Mesenchymal stem cell (in vitro differentiated cells and primary cell): ENCODE results near the gene IRX6.

ENCODE experiments used
- DNase-seq: peaks from one replicate; pipeline ENCODE4 v3.0.0-alpha.2; 2013
- H2AFZ ChIP-seq: one replicate; pipeline ENCODE4 v1.6.1; 2013; ENCODE audit warnings: low read depth, mild to moderate bottlenecking, control low read depth, inconsistent platforms, low read length, moderate library complexity
- H2AK5ac ChIP-seq: 2 replicates; pipeline ENCODE4 v1.6.1; 2013; ENCODE audit warnings: low read length, moderate library complexity, mild to moderate bottlenecking, inconsistent platforms; ENCODE audit not compliant: severe bottlenecking
- H2BK120ac ChIP-seq: one replicate; pipeline ENCODE4 v1.6.1; 2013; ENCODE audit warnings: low read depth, mild to moderate bottlenecking, inconsistent platforms, low read length, moderate library complexity
- H2BK12ac ChIP-seq, 2 experiments: one replicate each; pipeline ENCODE4 v1.6.1; 2013; ENCODE audit warnings: inconsistent platforms in 2 of 2, low read length in 2 of 2, mild to moderate bottlenecking in 2 of 2, moderate library complexity in 2 of 2, control low read depth in 1 of 2
- H2BK15ac ChIP-seq: one replicate; pipeline ENCODE4 v1.6.1; 2013; ENCODE audit warnings: mild to moderate bottlenecking, low read depth, inconsistent platforms; ENCODE audit not compliant: poor library complexity, severe bottlenecking
- H2BK5ac ChIP-seq: 2 replicates; pipeline ENCODE4 v1.6.1; 2013; ENCODE audit warnings: low read depth, mild to moderate bottlenecking, low read length, control low read depth, inconsistent platforms; ENCODE audit not compliant: poor library complexity, severe bottlenecking
- H3K14ac ChIP-seq, 2 experiments: one replicate each; pipeline ENCODE4 v1.6.1; 2013; ENCODE audit warnings: inconsistent platforms in 2 of 2, low read length in 2 of 2, control low read depth in 1 of 2, mild to moderate bottlenecking in 1 of 2, moderate library complexity in 1 of 2
- H3K18ac ChIP-seq, 2 experiments: one replicate each; pipeline ENCODE4 v1.6.1; 2013; ENCODE audit warnings: inconsistent platforms in 2 of 2, low read length in 2 of 2, control low read depth in 1 of 2, low read depth in 1 of 2, mild to moderate bottlenecking in 1 of 2
- H3K23ac ChIP-seq, 2 experiments: one replicate each; pipeline ENCODE4 v1.6.1; 2013; ENCODE audit warnings: inconsistent platforms in 2 of 2, low read length in 2 of 2, mild to moderate bottlenecking in 2 of 2, moderate library complexity in 2 of 2, control low read depth in 1 of 2
- H3K27ac ChIP-seq: 2 replicates; pipeline ENCODE4 v1.5.1; 2013; ENCODE audit warnings: mild to moderate bottlenecking, moderate library complexity, low read length, control low read depth, inconsistent platforms; ENCODE audit not compliant: poor library complexity, severe bottlenecking
- H3K27me3 ChIP-seq, 2 experiments: 2 replicates each; pipeline versions ENCODE4 v1.6.1 to v1.7.0; 2013; ENCODE audit warnings: low read length in 2 of 2, mild to moderate bottlenecking in 2 of 2, moderate library complexity in 2 of 2, control low read depth in 1 of 2, inconsistent platforms in 1 of 2; ENCODE audit not compliant: control insufficient read depth in 1 of 2, insufficient read depth in 1 of 2
- H3K36me3 ChIP-seq, 2 experiments: 2 replicates each; pipeline versions ENCODE4 v1.6.1 to v1.7.0; 2013; ENCODE audit warnings: low read length in 2 of 2, control low read depth in 1 of 2, inconsistent platforms in 1 of 2, low read depth in 1 of 2, mild to moderate bottlenecking in 1 of 2; ENCODE audit not compliant: insufficient read depth in 2 of 2, control insufficient read depth in 1 of 2
- H3K4ac ChIP-seq, 2 experiments: one replicate each; pipeline ENCODE4 v1.6.1; 2013; ENCODE audit warnings: inconsistent platforms in 2 of 2, low read length in 2 of 2, mild to moderate bottlenecking in 2 of 2, moderate library complexity in 2 of 2, control low read depth in 1 of 2, low read depth in 1 of 2
- H3K4me1 ChIP-seq: 2 replicates; pipeline ENCODE4 v1.6.1; 2013; ENCODE audit warnings: low read depth, low read length, control low read depth; ENCODE audit not compliant: control insufficient read depth, insufficient read depth
- H3K4me2 ChIP-seq: 2 replicates; pipeline ENCODE4 v1.6.1; 2013; ENCODE audit warnings: low read length, mild to moderate bottlenecking, inconsistent platforms; ENCODE audit not compliant: poor library complexity, severe bottlenecking
- H3K4me3 ChIP-seq, 2 experiments: 2 replicates each; pipeline versions ENCODE4 v1.5.1 to v1.7.0; 2013; ENCODE audit warnings: low read length in 2 of 2, mild to moderate bottlenecking in 2 of 2, control low read depth in 1 of 2, low read depth in 1 of 2; ENCODE audit not compliant: insufficient read depth in 1 of 2
- H3K79me1 ChIP-seq: replicated peaks from 2 replicates; pipeline ENCODE4 v1.6.1; 2013; ENCODE audit warnings: mild to moderate bottlenecking, control low read depth, low read length, inconsistent platforms; ENCODE audit not compliant: poor library complexity, severe bottlenecking
- H3K9ac ChIP-seq: 2 replicates; pipeline ENCODE4 v1.7.0; 2013; ENCODE audit warnings: mild to moderate bottlenecking, low read length, moderate library complexity
- H3K9me3 ChIP-seq: 2 replicates; pipeline ENCODE4 v1.7.0; 2013; ENCODE audit warnings: mild to moderate bottlenecking, low read length; ENCODE audit not compliant: control insufficient read depth
- H4K8ac ChIP-seq: one replicate; pipeline ENCODE4 v1.6.1; 2013; ENCODE audit warnings: inconsistent platforms, mild to moderate bottlenecking, low read length, moderate library complexity
- H4K91ac ChIP-seq: one replicate; pipeline ENCODE4 v1.6.1; 2013; ENCODE audit warnings: mild to moderate bottlenecking, low read length, inconsistent platforms
- WGBS: methylation state at CpG from one replicate; pipeline ENCODE4 v1.1.7; 2013; ENCODE audit warnings: mixed read lengths; 5-methylcytosine and 5-hydroxymethylcytosine counted together

IRX6 gene

DNA sequence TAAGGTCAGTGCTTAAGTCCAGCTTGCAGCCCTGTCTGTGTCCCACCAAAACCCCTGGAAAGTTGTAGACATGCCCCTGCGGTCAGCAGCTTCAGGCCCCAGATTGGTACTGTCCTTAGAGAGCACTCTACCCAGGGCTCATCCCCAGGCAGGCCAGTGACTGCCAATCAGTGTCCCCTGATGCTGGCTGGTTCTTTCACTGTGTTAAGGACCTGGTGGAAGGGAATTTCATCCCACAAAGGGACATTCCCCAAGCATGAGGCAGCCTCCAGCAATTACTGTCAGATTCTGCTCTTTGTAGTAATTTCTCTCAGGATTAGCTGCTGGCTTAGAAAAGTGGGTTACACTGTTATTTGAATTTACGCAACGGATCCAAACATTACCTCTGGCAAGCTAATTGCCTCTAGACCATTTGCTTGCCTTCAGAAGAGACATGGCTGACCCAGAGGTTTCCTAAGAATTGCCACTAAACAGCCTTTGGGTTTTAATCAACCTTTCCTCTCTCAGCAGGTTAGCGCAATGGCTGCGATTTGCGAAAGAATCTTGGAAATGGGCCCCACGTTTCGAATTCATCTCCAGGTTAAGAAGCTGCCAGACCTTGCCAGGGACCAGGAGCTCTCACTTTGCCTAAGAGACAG, 5.9 kb downstream of the IRX6 start:
- no peak overlapping the region for H2BK5ac ChIP-seq
- H4K8ac ChIP-seq, result no peak overlapping the region
- H2BK12ac ChIP-seq, result no peak overlapping the region
- no peaks in the 10 kb centered on the region for H3K9me3 ChIP-seq
- no peak overlapping the region for H2BK15ac ChIP-seq
- H3K79me1 ChIP-seq, result peaks cover 5% of the 10 kb centered on the region
- WGBS, result 76% methylated on average over 8 of the region's 8 CpGs
- H3K27me3 ChIP-seq, result peaks cover 60 to 73% of the 10 kb centered on the region in 2 experiments
- no peak overlapping the region for H3K4me2 ChIP-seq
- H3K36me3 ChIP-seq, result peaks cover 0 to 37% of the 10 kb centered on the region in 2 experiments
- H3K4me1 ChIP-seq, result peaks cover 36% of the 10 kb centered on the region
- no peak overlapping the region for H3K23ac ChIP-seq
- no peak overlapping the region for H3K14ac ChIP-seq
- H3K4ac ChIP-seq, result no peak overlapping the region
- H3K18ac ChIP-seq, result no peak overlapping the region
- no peak overlapping the region for H2AK5ac ChIP-seq
- DNase-seq, result no peak
- no peak overlapping the region for H2BK120ac ChIP-seq
- no peak overlapping the region for H3K9ac ChIP-seq
- no peak overlapping the region for H4K91ac ChIP-seq
- H2AFZ ChIP-seq, result no peak overlapping the region
- no peak overlapping the region for H3K27ac ChIP-seq
- H3K4me3 ChIP-seq, result no peak overlapping the region

GRCh38 chr16:55330781-55331647, 7.0 kb downstream of the IRX6 start:
- Histone ChIP-seq H3K36me3 (peaks cover 0 to 37% of the 10 kb centered on the region in 2 experiments), H3K9ac (no peak overlapping the region), H3K18ac (no peak overlapping the region), H3K27ac (no peak overlapping the region), H2BK15ac (no peak overlapping the region), H2AK5ac (no peak overlapping the region), H4K8ac (no peak overlapping the region), H3K4ac (no peak overlapping the region), H3K79me1 (peaks cover 2% of the 10 kb centered on the region), H3K9me3 (no peaks in the 10 kb centered on the region), H3K4me1 (peaks cover 29% of the 10 kb centered on the region), H2AFZ (no peak overlapping the region), H4K91ac (no peak overlapping the region), H3K4me2 (no peak overlapping the region), H3K14ac (no peak overlapping the region), H2BK5ac (no peak overlapping the region), H2BK120ac (no peak overlapping the region), H2BK12ac (no peak overlapping the region), H3K4me3 (peak overlapping the region in 1 of 2 experiments; percentile 14), H3K23ac (no peak overlapping the region), H3K27me3 (peaks cover 50 to 69% of the 10 kb centered on the region in 2 experiments)
- WGBS, result 47% methylated on average over 53 of the region's 53 CpGs
- DNase-seq, result no peak

DNA sequence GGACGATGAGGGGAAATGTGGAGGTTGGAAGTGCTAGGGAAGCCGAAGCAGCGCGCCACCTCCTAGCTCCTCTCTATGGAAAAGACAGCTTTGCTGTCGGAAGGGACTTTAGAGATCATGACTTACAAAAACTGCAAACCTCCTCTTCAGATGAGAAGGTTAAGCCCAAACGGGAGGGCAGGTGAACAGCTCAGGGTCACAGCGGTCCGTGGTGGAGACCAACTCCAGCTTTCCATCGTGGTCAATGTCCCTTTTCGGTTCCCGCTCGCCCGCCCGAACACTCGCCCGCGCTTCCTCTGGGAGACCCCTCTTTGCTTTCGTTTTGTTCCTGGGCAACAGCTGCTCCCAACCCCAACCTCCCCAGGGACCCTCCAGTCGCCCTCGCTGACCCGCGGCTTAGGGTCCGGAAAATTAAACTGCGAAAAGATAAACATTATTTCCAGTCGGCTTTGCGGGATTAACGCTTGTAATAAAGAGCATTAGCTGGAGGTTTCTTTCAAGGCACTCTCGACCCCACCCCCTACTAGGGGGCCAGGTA, 7.7 kb downstream of the IRX6 start:
- Histone ChIP-seq H3K79me1 (peaks cover 2% of the 10 kb centered on the region), H2BK12ac (no peak overlapping the region), H3K23ac (no peak overlapping the region), H2BK120ac (no peak overlapping the region), H2AFZ (no peak overlapping the region), H3K36me3 (peaks cover 0 to 37% of the 10 kb centered on the region in 2 experiments), H3K9me3 (no peaks in the 10 kb centered on the region), H3K27me3 (peaks cover 45 to 66% of the 10 kb centered on the region in 2 experiments), H2AK5ac (no peak overlapping the region), H4K91ac (no peak overlapping the region), H3K4ac (no peak overlapping the region), H3K18ac (no peak overlapping the region), H3K27ac (no peak overlapping the region), H3K4me2 (no peak overlapping the region), H3K14ac (no peak overlapping the region), H3K4me3 (no peak overlapping the region), H2BK15ac (no peak overlapping the region), H2BK5ac (no peak overlapping the region), H3K4me1 (peaks cover 26% of the 10 kb centered on the region), H4K8ac (no peak overlapping the region), H3K9ac (no peak overlapping the region)
- 52% methylated on average over 22 of the region's 28 CpGs for WGBS
- DNase-seq, result no peak

DNA sequence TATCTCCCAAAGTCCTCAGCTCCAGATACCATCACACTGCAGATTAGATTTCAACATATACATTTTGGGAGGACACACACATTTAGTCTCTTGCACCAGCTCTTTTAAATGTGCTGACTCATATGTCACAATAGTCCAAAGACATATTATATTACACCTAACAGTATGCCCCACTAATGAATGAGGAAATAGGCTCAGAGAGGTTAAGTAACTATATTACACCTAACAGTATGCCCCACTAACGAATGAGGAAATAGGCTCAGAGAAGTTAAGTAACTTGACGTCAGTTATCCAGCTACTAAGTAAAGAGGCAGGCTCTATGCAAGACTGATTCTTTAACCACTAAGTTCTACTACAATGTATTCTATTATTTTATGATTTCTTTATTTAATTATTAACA, 9.7 kb downstream of the IRX6 start:
- Histone ChIP-seq H3K4me3 (no peak overlapping the region), H3K23ac (no peak overlapping the region), H3K4me2 (no peak overlapping the region), H2BK15ac (no peak overlapping the region), H2BK12ac (no peak overlapping the region), H3K9me3 (no peaks in the 10 kb centered on the region), H3K27ac (no peak overlapping the region), H3K27me3 (peaks cover 34 to 53% of the 10 kb centered on the region in 2 experiments), H4K8ac (no peak overlapping the region), H3K79me1 (peaks cover 2% of the 10 kb centered on the region), H3K4me1 (peaks cover 16% of the 10 kb centered on the region), H3K36me3 (peaks cover 0 to 28% of the 10 kb centered on the region in 2 experiments), H2AK5ac (no peak overlapping the region), H2BK120ac (no peak overlapping the region), H3K14ac (no peak overlapping the region), H3K9ac (no peak overlapping the region), H3K4ac (no peak overlapping the region), H2AFZ (no peak overlapping the region), H2BK5ac (no peak overlapping the region), H4K91ac (no peak overlapping the region), H3K18ac (no peak overlapping the region)
- WGBS, result 100% methylated on average over 1 of the region's 2 CpGs
- no peak for DNase-seq
